ENCODE data around the gene WASHC4. TPM values are rescaled to one million over a fixed set of nuclear protein-coding genes. Genes with fewer than 3 reads are reported as not detected.

The WASHC4 gene, protein sequence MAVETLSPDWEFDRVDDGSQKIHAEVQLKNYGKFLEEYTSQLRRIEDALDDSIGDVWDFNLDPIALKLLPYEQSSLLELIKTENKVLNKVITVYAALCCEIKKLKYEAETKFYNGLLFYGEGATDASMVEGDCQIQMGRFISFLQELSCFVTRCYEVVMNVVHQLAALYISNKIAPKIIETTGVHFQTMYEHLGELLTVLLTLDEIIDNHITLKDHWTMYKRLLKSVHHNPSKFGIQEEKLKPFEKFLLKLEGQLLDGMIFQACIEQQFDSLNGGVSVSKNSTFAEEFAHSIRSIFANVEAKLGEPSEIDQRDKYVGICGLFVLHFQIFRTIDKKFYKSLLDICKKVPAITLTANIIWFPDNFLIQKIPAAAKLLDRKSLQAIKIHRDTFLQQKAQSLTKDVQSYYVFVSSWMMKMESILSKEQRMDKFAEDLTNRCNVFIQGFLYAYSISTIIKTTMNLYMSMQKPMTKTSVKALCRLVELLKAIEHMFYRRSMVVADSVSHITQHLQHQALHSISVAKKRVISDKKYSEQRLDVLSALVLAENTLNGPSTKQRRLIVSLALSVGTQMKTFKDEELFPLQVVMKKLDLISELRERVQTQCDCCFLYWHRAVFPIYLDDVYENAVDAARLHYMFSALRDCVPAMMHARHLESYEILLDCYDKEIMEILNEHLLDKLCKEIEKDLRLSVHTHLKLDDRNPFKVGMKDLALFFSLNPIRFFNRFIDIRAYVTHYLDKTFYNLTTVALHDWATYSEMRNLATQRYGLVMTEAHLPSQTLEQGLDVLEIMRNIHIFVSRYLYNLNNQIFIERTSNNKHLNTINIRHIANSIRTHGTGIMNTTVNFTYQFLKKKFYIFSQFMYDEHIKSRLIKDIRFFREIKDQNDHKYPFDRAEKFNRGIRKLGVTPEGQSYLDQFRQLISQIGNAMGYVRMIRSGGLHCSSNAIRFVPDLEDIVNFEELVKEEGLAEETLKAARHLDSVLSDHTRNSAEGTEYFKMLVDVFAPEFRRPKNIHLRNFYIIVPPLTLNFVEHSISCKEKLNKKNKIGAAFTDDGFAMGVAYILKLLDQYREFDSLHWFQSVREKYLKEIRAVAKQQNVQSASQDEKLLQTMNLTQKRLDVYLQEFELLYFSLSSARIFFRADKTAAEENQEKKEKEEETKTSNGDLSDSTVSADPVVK
- total RNA-seq = 96.1 and 139 TPM in 2 replicates

DNA sequence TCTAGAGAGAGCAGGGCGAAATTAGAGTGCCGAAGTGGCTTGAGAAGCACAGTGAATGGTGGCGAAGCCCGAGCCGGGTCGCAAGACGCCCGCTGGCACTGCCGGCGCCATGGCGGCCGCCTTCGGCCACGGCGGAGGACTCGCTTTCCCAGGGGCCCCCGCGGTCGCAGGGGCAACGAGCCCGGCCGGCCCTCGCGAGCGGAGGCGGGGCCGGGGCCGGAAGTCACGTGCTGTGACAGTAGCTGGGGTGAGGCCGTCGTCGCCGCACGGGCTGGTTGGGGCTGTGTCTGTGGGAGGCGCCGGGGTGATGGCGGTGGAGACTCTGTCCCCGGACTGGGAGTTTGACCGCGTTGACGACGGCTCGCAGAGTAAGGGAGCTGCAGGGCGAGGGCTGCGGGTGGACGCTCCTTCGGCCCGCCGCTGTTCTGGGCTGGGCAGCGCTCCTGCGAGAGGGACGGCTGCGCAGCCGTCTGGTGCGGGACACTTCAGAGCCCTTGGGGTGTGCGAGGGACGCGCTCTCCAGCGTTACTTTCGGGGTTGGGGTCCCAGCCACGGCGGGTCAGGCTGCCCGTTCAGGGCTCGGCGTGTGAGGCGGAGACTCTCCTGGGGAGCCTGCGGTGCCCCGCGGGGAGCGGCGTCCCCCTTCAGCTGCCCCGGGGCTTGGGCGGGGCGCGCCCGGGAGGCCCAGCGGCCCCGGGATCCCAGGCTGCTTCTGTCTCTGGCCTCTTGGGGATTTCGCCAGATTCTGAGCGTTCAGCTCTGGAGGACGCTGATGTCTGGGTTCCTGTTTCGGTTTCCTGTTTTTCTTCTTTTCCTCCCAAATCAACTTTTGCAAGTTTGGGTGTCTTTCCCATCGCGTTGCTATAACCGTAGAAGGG is at the start of gene WASHC4:
Gene WASHC4 (plus strand): TSS at position 238 of the 878 bp plus-strand sequence. CDS start 70 bp downstream, at position 308.

DNA sequence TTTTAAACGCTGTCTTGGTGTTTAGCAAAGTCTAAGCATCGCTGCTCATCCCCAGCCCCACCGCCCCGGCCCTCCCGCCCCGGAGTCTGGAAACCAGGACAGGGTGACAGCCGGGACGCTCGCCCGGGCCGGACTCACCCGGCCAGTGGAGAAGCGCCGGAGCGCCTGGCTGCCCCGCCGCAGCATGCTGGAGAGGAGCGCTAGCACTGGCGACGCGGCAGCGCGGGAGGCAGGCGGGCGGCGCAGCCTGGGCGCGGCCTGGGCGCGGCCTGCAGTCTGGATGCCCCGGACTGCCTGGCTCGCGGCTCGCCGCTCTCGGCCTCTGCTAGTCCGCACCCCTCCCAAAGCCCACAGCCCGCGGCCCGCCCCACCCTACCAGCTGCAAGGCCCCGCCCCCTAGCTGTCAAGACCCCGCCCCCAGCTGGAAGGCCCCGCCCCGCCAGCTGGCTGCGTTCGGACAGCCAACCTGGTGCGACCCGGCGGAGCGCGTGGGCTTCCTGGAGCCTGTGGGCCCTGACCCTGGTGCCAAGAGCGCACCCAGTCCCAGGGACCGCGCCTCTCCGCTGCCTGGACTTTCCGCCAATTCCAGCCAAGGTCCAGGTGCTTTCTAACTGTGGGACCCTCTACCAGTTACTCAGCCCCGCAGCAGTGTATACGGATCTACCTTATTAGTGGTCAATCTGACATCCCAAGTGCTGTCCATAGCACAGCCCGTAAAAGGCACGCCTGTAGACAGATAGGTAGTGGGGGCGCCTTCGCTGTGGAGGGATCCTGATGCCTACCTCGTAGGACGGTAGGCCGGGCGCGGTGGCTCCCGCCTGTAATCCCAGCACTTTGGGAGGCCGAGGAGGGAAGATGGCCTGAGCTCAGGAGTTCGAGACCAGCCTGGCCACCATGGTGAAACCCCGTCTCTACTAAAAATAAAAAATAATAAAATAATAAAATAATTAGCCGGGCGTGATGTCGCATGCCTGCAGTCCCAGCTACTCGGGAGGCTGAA is 23.0 kb upstream of the WASHC4 start, which contains the start of gene ALDH1L2:
Gene ALDH1L2 (minus strand): TSS at position 208 of the 1,000 bp plus-strand sequence. CDS start 22 bp downstream, at position 186.

Other genes with a start within 250 kb of the WASHC4 start
- gene SLC41A2, start 149.4 kb upstream of the WASHC4 start, total RNA-seq = 15.5 and 18.2 TPM in 2 replicates
- gene NOPCHAP1, start 121.4 kb upstream of the WASHC4 start, total RNA-seq = 2.8 and 5.0 TPM in 2 replicates
- 30.5 and 52.5 TPM in 2 replicates for gene ALDH1L2, start 23.3 kb upstream of the WASHC4 start, total RNA-seq
- 37.2 and 59.6 TPM in 2 replicates for gene APPL2, start 128.4 kb downstream of the WASHC4 start, total RNA-seq
- 17.5 and 206 TPM in 2 replicates for gene C12orf75, start 223.0 kb downstream of the WASHC4 start, total RNA-seq

Data from placental pericyte (primary cell).